NCI-H128 (cell line): ENCODE data around the gene KRTAP4-7.
"Not testable (repeated sequence)": the region's sequence is repeated elsewhere in the genome, so short reads cannot be mapped to it uniquely, and the experiment has no call there.

Source experiments
- DNase-seq: peaks from one replicate; lab custom pipeline; 2025; ENCODE audit not compliant: unreplicated experiment; lab: John Stamatoyannopoulos, UW

Gene KRTAP4-7

GRCh38 chr17:41065016-41065689 lies 18.8 kb upstream of the KRTAP4-7 start:
- not testable (repeated sequence) for DNase-seq

GRCh38 chr17:41065829-41066624 lies 17.9 kb upstream of the KRTAP4-7 start, which contains the start of gene KRTAP2-4:
Gene KRTAP2-4 (minus strand): TSS chr17:41065879. CDS start chr17:41065845, 34 bp downstream.
- DNase-seq: no peak

GRCh38 chr17:41067281-41067680 lies 16.7 kb upstream of the KRTAP4-7 start:
- DNase-seq: no peak

GRCh38 chr17:41069031-41069430 lies 14.9 kb upstream of the KRTAP4-7 start:
- DNase-seq: no peak

GRCh38 chr17:41071606-41072360 lies 12.2 kb upstream of the KRTAP4-7 start:
- no peak for DNase-seq

GRCh38 chr17:41073676-41074075 lies 10.3 kb upstream of the KRTAP4-7 start:
- no peak for DNase-seq

GRCh38 chr17:41076788-41077187 lies 7.2 kb upstream of the KRTAP4-7 start:
- DNase-seq: no peak

GRCh38 chr17:41082626-41083025 lies 1.3 kb upstream of the KRTAP4-7 start:
- DNase-seq: no peak

- DNase-seq: not testable (repeated sequence)
These were observed 523 bp upstream of the KRTAP4-7 start for GRCh38 chr17:41083427-41083826.

GRCh38 chr17:41088760-41089352 lies 4.9 kb downstream of the KRTAP4-7 start:
- not testable (repeated sequence) for DNase-seq

- DNase-seq: no peak
These were observed 12.1 kb downstream of the KRTAP4-7 start for GRCh38 chr17:41096055-41096454.

GRCh38 chr17:41098042-41098441 lies 14.1 kb downstream of the KRTAP4-7 start, which contains the start of gene KRTAP4-8:
Gene KRTAP4-8 (minus strand): TSS chr17:41098142. CDS start chr17:41098084, 58 bp downstream.
- DNase-seq: no peak

GRCh38 chr17:41098481-41098880 lies 14.5 kb downstream of the KRTAP4-7 start:
- no peak for DNase-seq

- DNase-seq: not testable (repeated sequence)
These were observed 15.9 kb downstream of the KRTAP4-7 start for GRCh38 chr17:41099682-41100480.

GRCh38 chr17:41101586-41102259 lies 17.8 kb downstream of the KRTAP4-7 start, which contains the start of gene KRTAP4-16:
Gene KRTAP4-16 (minus strand): TSS chr17:41102209. CDS start chr17:41102209, 0 bp downstream.
- no peak for DNase-seq

- no peak for DNase-seq
These were observed 19.9 kb downstream of the KRTAP4-7 start for GRCh38 chr17:41103896-41104295.

GRCh38 chr17:41104386-41105038 lies 20.6 kb downstream of the KRTAP4-7 start:
- DNase-seq: not testable (repeated sequence)

- DNase-seq: not testable (repeated sequence)
These were observed 21.4 kb downstream of the KRTAP4-7 start, which contains the start of gene KRTAP4-9 for GRCh38 chr17:41105347-41105746. Gene KRTAP4-9 (plus strand): TSS chr17:41105389. CDS start chr17:41105389, 0 bp downstream.

GRCh38 chr17:41107941-41108450 lies 24.0 kb downstream of the KRTAP4-7 start:
- DNase-seq: no peak
